ENCODE measurements around the gene RPTOR.

The RPTOR gene

GRCh38 chr17:80836971-80837481 is 292.4 kb downstream of the RPTOR start:
- DNase-seq, result no peak

- DNase-seq, result no peak
Measured at GRCh38 chr17:80837711-80838110, 293.1 kb downstream of the RPTOR start.

GRCh38 chr17:80838311-80839025 is 293.8 kb downstream of the RPTOR start:
- no peak for DNase-seq

- DNase-seq, result no peak
Measured at GRCh38 chr17:80839026-80839345, 294.3 kb downstream of the RPTOR start.

GRCh38 chr17:80839511-80839941 is 294.9 kb downstream of the RPTOR start:
- no peak for DNase-seq

- DNase-seq, result no peak
Measured at GRCh38 chr17:80839970-80840369, 295.3 kb downstream of the RPTOR start.

- no peak for DNase-seq
Measured at GRCh38 chr17:80842456-80843013, 297.9 kb downstream of the RPTOR start.

- no peak for DNase-seq
Measured at GRCh38 chr17:80843741-80844156, 299.1 kb downstream of the RPTOR start.

GRCh38 chr17:80844418-80844990 is 299.9 kb downstream of the RPTOR start:
- no peak for DNase-seq

GRCh38 chr17:80845069-80845862 is 300.6 kb downstream of the RPTOR start:
- DNase-seq, result no peak

GRCh38 chr17:80845863-80846671 is 301.4 kb downstream of the RPTOR start:
- no peak for DNase-seq

- no peak for DNase-seq
Measured at GRCh38 chr17:80846932-80847331, 302.3 kb downstream of the RPTOR start.

- no peak for DNase-seq
Measured at GRCh38 chr17:80847496-80848230, 303.0 kb downstream of the RPTOR start.

- no peak for DNase-seq
Measured at GRCh38 chr17:80848449-80849102, 303.9 kb downstream of the RPTOR start.

- DNase-seq, result no peak
Measured at GRCh38 chr17:80849119-80849518, 304.5 kb downstream of the RPTOR start.

GRCh38 chr17:80850109-80850508 is 305.5 kb downstream of the RPTOR start:
- no peak for DNase-seq

- no peak for DNase-seq
Measured at GRCh38 chr17:80850817-80851216, 306.2 kb downstream of the RPTOR start.

GRCh38 chr17:80851277-80851925 is 306.8 kb downstream of the RPTOR start:
- DNase-seq, result no peak

GRCh38 chr17:80852476-80853015 is 307.9 kb downstream of the RPTOR start:
- no peak for DNase-seq

GRCh38 chr17:80853076-80853475 is 308.4 kb downstream of the RPTOR start:
- no peak for DNase-seq
